ENCODE results near the gene KDM1B.

The KDM1B gene, protein sequence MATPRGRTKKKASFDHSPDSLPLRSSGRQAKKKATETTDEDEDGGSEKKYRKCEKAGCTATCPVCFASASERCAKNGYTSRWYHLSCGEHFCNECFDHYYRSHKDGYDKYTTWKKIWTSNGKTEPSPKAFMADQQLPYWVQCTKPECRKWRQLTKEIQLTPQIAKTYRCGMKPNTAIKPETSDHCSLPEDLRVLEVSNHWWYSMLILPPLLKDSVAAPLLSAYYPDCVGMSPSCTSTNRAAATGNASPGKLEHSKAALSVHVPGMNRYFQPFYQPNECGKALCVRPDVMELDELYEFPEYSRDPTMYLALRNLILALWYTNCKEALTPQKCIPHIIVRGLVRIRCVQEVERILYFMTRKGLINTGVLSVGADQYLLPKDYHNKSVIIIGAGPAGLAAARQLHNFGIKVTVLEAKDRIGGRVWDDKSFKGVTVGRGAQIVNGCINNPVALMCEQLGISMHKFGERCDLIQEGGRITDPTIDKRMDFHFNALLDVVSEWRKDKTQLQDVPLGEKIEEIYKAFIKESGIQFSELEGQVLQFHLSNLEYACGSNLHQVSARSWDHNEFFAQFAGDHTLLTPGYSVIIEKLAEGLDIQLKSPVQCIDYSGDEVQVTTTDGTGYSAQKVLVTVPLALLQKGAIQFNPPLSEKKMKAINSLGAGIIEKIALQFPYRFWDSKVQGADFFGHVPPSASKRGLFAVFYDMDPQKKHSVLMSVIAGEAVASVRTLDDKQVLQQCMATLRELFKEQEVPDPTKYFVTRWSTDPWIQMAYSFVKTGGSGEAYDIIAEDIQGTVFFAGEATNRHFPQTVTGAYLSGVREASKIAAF
- 25.2 to 68.1 (median 42.8) reads per million in 17 experiments for total RNA-seq

DNA sequence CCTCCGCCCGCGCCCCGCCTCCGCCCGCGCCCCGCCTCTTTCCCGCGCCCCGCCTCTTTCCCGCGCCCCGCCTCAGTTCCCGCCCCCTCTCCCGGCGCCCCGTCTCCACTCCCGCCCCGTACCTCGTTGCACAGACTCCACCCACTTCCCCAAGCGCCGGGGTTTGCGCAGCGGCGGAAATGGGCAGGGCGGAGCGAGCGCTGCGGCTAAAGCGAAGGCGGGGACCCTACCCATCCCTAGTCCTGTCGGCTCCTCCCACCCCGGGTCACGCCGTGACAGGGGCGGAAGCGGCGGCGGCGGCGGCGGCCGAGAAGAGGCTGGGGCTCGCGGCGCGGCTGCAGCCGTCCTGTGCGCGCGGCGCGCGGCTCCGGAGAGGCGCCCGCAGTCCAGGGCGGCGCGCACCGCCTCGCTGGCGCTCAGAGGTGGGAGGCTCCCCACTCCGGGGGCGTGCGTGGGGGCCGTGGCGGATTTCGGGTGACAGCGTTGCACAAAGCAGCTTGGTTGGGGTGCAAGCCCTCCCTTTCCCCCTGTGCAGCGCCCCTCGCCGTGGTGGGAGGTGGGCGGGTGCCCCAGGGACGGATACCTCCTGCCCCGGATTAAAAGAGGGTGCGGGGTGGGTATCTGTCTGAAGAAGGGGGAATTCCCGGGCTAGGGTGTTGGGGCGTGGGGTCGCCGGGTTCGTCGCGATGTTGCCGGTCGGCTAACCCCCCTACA, at the start of gene KDM1B:
Gene KDM1B, plus strand, starts transcription at position 273 of the 714 bp plus-strand sequence. CDS start 4,474 bp downstream, outside the sequence.
- DNase-seq: peak; percentile 98 to 100 (median 99)

DNA sequence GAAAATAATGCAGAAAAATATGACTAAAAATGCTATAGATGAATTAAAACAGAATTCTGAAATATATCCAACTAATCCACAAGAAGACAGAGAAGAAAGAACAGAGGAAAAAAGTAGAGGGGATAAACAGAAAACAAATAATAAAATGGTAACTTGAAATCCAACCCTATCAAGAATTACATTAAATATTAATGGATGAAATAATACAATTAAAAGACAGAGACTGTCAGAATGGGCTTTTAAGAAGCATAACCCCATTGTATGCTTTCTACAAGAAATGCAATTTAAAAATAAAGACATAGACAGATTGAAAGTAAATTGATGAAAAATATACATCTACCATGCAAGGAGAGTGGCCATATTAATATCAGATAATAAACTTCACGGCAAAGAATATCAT, 48.2 kb upstream of the KDM1B start:
- DNase-seq: no peak

DNA sequence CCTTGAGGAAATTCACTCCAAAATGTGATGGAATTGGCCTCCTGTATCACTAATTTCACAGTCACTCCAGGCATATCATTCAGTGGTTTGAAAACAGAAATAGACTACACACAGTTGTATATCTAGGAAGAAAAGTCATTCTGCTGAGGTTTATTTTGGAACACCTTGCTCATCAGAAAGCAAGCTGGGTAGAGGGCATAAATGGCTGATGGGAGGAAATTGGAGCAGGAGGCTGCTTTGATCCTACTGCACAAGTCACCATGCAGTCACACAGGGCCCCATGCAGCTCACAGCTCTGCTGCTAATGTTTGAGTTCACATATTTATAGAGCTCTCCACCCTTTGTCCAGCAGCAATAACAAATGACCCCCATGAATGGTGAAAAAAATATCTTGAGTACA, 45.1 kb upstream of the KDM1B start:
- DNase-seq: no peak

DNA sequence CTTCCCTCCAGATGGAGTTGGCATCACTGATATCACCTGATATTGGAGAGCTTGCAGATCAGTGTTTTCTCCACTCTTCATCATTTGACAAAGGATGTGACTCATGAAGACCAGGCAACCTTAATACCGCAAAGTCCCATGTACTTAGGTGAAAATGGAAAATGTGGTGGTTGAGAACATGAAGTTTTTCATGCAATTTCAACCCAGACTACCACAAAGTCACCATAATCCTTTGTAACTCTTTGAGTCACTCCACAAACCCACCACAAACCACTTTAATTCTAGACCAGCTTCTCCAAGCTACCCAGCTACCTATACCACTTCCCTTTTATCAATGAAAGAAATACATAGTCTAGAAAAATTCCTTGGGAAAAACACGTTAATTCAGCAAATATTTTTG, 39.9 kb upstream of the KDM1B start:
- DNase-seq: no peak

GRCh38 chr6:18117136-18117535, 38.1 kb upstream of the KDM1B start:
- DNase-seq: no peak

- DNase-seq: no peak
Observed at GRCh38 chr6:18118330-18118729, 36.9 kb upstream of the KDM1B start.

DNA sequence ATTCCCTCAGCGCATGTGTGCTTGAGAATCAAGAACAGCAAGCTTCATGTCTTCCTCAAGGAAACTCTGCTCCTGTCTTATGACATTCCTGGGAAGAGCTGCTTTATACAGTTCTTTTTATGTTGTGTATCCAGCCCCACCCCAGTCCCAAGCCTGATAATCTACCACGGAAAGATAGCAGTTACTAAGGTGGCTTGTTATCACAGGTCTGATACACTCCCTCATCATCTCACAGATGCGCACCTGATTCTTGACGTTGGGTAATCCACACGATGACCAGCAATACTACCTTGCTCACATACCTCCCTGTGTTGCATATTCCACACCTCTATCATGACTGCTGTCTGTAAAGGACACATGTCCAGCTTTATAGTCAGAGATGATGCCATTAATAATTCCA, 36.0 kb upstream of the KDM1B start:
- DNase-seq: no peak

- no peak for DNase-seq
Observed at GRCh38 chr6:18121580-18122127, 33.6 kb upstream of the KDM1B start.

DNA sequence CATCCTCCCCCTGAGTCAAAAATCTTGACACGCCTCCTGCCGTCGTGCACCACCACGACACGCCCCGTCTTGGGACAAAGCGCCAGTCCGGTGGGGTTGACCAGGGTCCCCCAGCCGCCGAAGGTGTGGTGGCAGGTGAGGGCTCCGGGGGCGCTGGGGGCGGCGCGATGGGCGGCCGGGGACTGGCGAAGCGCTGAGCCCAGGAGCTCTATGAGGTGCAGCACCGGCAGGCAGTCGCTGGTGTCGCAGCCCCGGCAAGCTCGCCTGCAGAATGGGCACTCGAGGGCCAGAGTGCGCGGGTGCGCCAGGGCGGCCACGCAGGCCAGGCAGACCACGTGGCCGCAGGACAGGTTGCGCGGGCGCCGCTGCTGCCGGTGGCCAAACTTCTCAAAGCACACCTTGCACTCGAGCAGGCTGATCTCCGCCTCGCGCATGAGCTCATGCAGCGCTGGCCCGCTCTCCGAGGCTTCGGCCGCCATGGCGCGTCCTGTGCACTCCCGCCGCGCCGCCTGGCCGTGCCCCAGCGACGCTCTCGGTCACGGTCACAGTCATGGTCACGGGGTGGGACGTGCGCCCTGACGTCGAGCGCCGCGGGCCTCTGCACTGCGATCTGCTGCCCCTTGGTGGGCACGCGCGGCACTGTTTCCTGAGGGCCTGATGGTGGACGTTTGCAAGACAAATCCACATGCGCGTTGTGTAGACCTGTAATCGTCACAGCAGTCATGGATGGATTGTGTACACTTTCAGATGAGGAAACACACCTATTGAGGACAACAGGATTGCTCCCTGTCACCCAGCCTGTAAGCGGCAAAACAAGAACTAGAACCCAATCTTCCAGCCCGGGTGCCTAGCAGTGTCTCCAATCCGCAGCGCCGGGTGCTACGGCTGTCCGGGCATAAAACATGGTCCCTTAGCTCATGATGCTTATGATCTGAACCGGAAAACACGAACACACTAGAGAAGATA, 32.8 kb upstream of the KDM1B start, which contains the start of gene NHLRC1:
Gene NHLRC1, minus strand, starts transcription at position 550 of the 966 bp plus-strand sequence. Its CDS starts 71 bp downstream, at position 479.
- DNase-seq: peak; percentile 94 to 97 (median 96)

- no peak for DNase-seq
Observed at GRCh38 chr6:18126121-18126520, 29.1 kb upstream of the KDM1B start.

DNA sequence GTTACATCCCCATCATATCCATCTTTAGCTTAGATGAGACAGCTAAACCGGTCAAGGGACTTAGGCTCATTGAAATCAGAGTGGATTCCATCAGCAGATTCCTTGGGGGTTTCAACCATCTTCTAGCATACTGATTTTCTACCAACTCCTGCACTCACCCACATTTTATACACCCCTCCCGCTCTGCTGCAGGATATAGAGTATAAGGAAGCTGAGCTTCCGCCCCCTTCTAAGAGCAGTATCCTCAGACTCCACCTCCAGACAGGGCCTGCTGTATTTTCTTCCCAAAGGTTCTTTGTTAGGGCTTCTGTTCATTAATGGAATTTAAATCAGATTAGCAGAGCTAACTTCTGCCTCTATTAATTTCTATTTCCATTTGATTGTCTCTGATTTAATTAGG, 22.9 kb upstream of the KDM1B start:
- DNase-seq: no peak

GRCh38 chr6:18135171-18135570, 20.1 kb upstream of the KDM1B start:
- no peak for DNase-seq

- DNase-seq: no peak
Observed at GRCh38 chr6:18136260-18136659, 19.0 kb upstream of the KDM1B start.

DNA sequence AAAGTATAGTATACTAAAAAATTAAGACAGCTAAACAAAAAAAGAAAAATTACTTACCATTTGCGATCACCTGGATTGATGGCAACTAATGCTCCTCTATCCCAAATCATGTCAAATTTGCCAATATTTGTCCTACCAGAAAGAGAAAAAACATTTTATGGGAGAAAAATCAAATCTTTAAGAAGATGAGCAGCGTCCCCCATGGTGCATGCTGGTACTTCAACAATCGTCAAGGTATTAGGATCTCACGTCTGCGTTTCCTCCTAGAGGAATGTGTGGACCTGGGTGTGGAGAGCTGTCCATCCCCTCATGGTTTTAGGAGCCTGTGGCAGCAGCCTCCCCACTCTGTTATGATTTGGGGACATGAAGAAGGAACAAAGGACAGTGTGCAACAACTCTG, 16.3 kb upstream of the KDM1B start:
- no peak for DNase-seq

GRCh38 chr6:18139935-18140621, 15.1 kb upstream of the KDM1B start:
- DNase-seq: no peak

DNA sequence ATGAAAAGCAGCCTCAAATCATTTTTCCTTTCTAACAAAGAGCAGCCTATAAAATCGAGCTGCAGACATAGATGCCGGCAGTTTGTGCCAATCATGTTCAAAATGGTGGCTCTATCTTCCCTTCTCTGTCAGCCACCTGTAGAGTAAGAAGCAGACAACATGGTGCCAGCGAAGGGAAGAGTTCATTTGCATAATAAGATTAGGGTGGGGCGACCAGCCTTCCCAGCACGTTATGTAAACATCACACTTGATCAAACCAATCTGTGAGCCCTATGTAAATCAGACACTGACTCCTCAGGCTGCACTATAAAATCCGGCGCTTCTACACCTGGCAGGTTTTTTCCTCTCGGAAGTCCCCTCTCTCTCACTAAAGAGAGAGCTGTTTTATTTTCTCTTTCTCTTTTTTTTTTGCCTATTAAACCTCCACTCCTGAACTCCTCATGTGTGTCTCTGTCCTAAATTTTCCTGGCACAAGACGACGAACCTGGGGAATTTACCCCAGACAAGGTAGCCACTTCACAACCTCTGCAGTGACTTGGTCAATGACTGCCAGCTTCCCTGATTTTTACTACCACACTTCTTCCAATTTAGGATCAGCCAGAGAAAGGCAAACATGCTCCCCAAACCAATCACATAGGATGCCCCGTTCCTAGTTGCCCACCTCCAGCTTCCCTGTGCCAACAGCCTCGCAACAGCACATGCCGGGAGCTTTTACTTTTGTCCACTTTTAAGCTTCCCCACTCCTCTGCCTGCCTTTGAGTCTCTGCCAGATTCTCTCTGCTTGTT, 13.2 kb upstream of the KDM1B start:
- no peak for DNase-seq

GRCh38 chr6:18142591-18142861, 12.7 kb upstream of the KDM1B start:
- DNase-seq: no peak

- no peak for DNase-seq
Observed at GRCh38 chr6:18147160-18147559, 8.1 kb upstream of the KDM1B start.

DNA sequence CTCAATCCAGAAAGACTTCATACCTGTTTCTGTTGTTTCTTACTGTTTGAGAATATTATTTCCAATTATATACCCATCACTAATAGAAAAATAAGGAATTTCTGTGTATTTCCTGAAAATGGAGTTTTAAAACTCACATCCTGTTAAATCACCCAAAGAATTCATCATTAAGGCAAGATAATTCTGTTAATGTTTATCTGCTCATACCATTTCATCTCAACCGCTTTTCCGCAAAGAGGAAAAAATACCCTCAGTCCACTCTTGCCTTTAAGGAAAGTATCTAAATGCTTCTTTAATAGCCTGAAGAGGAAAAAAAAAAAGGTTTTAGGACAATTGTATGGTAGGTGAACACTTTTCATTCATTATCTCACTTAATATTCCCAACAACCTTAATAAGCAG, 7.6 kb upstream of the KDM1B start:
- no peak for DNase-seq

Data from suppressor macrophage (primary cell).